ENCODE measurements around the gene MYDGF.

MYDGF gene

GRCh38 chr19:4640247-4641000 is 29.7 kb downstream of the MYDGF start:
- no peak for DNase-seq

GRCh38 chr19:4639531-4640246 is 30.5 kb downstream of the MYDGF start:
- DNase-seq: no peak

- DNase-seq: peak; percentile 97
Measured at GRCh38 chr19:4638828-4639530, 31.2 kb downstream of the MYDGF start, which contains the start of gene TNFAIP8L1. Gene TNFAIP8L1 (plus strand): TSS chr19:4639516. CDS start chr19:4651870, 12,354 bp downstream.

GRCh38 chr19:4638317-4638716 is 31.8 kb downstream of the MYDGF start:
- no peak for DNase-seq

GRCh38 chr19:4636761-4637160 is 33.4 kb downstream of the MYDGF start:
- DNase-seq: no peak

GRCh38 chr19:4636151-4636717 is 33.9 kb downstream of the MYDGF start:
- DNase-seq: peak; percentile 81

GRCh38 chr19:4635754-4636116 is 34.4 kb downstream of the MYDGF start:
- DNase-seq: peak; percentile 62

- peak; percentile 91 for DNase-seq
Measured at GRCh38 chr19:4633140-4633967, 36.8 kb downstream of the MYDGF start.

- DNase-seq: peak; percentile 60
Measured at GRCh38 chr19:4624733-4625362, 45.3 kb downstream of the MYDGF start.

- no peak for DNase-seq
Measured at GRCh38 chr19:4624301-4624700, 45.8 kb downstream of the MYDGF start.

- DNase-seq: no peak
Measured at GRCh38 chr19:4622695-4623421, 47.3 kb downstream of the MYDGF start.

- no peak for DNase-seq
Measured at GRCh38 chr19:4620675-4621074, 49.5 kb downstream of the MYDGF start.

- no peak for DNase-seq
Measured at GRCh38 chr19:4619668-4620294, 50.4 kb downstream of the MYDGF start.

- DNase-seq: no peak
Measured at GRCh38 chr19:4618019-4618418, 52.1 kb downstream of the MYDGF start.

GRCh38 chr19:4613254-4613751 is 56.8 kb downstream of the MYDGF start:
- no peak for DNase-seq

- peak; percentile 78 for DNase-seq
Measured at GRCh38 chr19:4609878-4610511, 60.1 kb downstream of the MYDGF start.
